Measurements from ENCODE around the gene CLCF1.

The CLCF1 gene

DNA sequence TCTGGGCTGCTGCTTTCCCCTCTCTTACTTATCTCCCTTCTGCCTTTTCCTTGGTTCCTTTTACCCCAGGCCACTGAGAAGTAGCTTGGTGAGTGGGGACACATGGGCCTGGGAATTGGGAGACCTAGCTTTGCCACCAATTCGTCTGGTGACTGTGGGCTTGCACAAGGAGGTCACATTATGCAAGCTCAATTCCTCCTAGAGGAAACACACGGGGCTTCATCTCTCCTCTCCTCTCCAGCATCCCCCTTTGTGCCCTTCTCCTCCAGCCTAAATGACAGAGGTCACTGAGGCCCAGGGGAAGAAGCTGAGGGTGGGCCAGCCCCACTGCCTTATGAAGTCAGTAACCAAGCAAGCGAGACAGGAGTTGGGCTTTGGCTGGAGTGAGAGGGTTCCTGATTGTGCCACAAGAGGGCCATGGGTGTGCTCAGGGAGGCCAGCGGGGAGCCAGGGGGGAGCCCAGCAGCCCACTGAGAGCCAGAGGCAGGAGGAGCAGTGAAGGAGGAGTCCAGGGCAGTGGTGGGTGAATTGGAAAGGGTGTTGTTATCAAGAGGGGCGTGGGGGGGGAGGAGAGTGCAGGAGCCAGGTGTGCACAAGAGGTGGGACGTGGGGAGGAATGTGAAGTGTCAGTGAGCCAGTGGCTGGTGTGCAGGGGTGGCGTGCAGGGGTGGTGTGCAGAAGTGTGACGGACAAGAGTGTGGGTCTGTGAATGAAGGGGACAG lies 2.0 kb downstream of the CLCF1 start:
- Histone ChIP-seq H3K36me3 (ENCODE audit: control insufficient read depth in 1 of 2, insufficient read depth in 2 of 2, low read depth in 1 of 2, low read length in 2 of 2) (peaks cover 0 to 31% of the 10 kb centered on the region in 2 experiments), H2BK12ac (ENCODE audit: low read length in 2 of 2) (peak overlapping the region; percentile 73 to 85), H3K27ac (ENCODE audit: low read length, poor library complexity, severe bottlenecking) (peak overlapping the region; percentile 89), H2BK120ac (ENCODE audit: low read depth, low read length) (peak overlapping the region; percentile 80), H4K91ac (ENCODE audit: low read length) (peak overlapping the region; percentile 98), H3K14ac (ENCODE audit: low read length in 2 of 2) (peak overlapping the region in 1 of 2 experiments; percentile 90), H3K27me3 (ENCODE audit: control insufficient read depth in 1 of 2, insufficient read depth in 1 of 2, low read length in 2 of 2) (no peaks in the 10 kb centered on the region), H3K4ac (ENCODE audit: low read depth in 1 of 2, low read length in 2 of 2) (peak overlapping the region; percentile 64 to 75), H2AK5ac (ENCODE audit: low read length, severe bottlenecking) (peak overlapping the region; percentile 62), H3K18ac (ENCODE audit: low read depth in 1 of 2, low read length in 2 of 2) (peak overlapping the region; percentile 90 to 91), H2BK5ac (ENCODE audit: low read depth, low read length, poor library complexity, severe bottlenecking) (no peak overlapping the region), H2AFZ (ENCODE audit: low read depth, low read length) (no peak overlapping the region), H3K23ac (ENCODE audit: low read length in 2 of 2) (peak overlapping the region in 1 of 2 experiments; percentile 2), H3K4me3 (ENCODE audit: insufficient read depth in 1 of 2, low read depth in 1 of 2, low read length in 2 of 2) (peak overlapping the region; percentile 77 to 86), H4K8ac (ENCODE audit: low read length) (peak overlapping the region; percentile 88), H3K4me2 (ENCODE audit: low read length, poor library complexity, severe bottlenecking) (peak overlapping the region; percentile 75), H3K4me1 (ENCODE audit: control insufficient read depth, insufficient read depth, low read depth, low read length) (peaks cover 67% of the 10 kb centered on the region), H2BK15ac (ENCODE audit: low read depth, poor library complexity, severe bottlenecking) (no peak overlapping the region), H3K79me1 (replicated peaks; ENCODE audit: low read length, poor library complexity, severe bottlenecking) (no peaks in the 10 kb centered on the region), H3K9ac (ENCODE audit: low read length) (peak overlapping the region; percentile 82), H3K9me3 (ENCODE audit: control insufficient read depth, low read length) (no peaks in the 10 kb centered on the region)
- DNase-seq, result peak; percentile 76
- 37% methylated on average over 8 of the region's 8 CpGs for WGBS

DNA sequence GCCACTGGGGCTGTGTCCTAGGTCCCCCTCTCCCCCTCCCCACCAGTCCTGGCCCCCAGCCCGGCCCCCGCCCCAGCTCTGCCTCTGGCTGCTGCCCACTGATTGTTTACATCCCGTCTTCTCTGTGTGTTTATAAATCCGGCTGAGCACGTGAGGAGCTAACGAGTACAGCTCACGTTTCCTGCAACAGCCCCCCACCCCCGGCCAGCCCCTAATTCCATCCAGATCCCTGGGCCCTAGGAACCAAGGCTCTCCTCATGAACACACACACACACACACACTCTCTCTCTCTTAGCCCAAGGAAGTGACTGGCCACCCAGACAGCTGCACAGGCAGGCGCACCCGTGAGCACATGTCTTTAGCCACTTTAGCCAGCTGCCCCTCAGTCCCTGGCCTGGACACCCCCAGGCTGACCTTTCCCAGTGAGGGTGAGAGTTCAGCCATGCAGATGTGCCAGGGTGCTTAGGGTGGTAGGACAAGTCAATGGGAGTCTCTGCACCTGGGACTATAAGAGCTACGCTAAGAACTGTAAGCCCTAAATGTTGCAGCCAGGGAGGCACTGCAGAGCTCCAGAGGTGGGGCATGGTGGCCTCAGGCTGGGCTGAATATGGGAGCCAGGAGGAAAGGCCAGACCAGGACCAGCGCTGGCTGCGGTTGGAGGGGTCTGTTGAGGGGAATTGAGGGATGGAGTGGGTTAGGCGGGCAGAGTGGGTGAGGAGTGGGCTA lies 2.9 kb downstream of the CLCF1 start:
- 23% methylated on average over 11 of the region's 14 CpGs for WGBS
- peak; percentile 85 for DNase-seq
- Histone ChIP-seq H3K4me2 (ENCODE audit: low read length, poor library complexity, severe bottlenecking) (peak overlapping the region; percentile 75), H3K27me3 (ENCODE audit: control insufficient read depth in 1 of 2, insufficient read depth in 1 of 2, low read length in 2 of 2) (no peaks in the 10 kb centered on the region), H3K4ac (ENCODE audit: low read depth in 1 of 2, low read length in 2 of 2) (peak overlapping the region; percentile 45 to 75), H3K27ac (ENCODE audit: low read length, poor library complexity, severe bottlenecking) (peak overlapping the region; percentile 87), H3K4me3 (ENCODE audit: insufficient read depth in 1 of 2, low read depth in 1 of 2, low read length in 2 of 2) (peak overlapping the region in 1 of 2 experiments; percentile 77), H2BK12ac (ENCODE audit: low read length in 2 of 2) (peak overlapping the region; percentile 73 to 85), H4K8ac (ENCODE audit: low read length) (peak overlapping the region; percentile 87), H3K9me3 (ENCODE audit: control insufficient read depth, low read length) (no peaks in the 10 kb centered on the region), H2BK5ac (ENCODE audit: low read depth, low read length, poor library complexity, severe bottlenecking) (peak overlapping the region; percentile 26), H2AFZ (ENCODE audit: low read depth, low read length) (no peak overlapping the region), H3K4me1 (ENCODE audit: control insufficient read depth, insufficient read depth, low read depth, low read length) (peaks cover 59% of the 10 kb centered on the region), H3K79me1 (replicated peaks; ENCODE audit: low read length, poor library complexity, severe bottlenecking) (no peaks in the 10 kb centered on the region), H3K18ac (ENCODE audit: low read depth in 1 of 2, low read length in 2 of 2) (peak overlapping the region; percentile 90 to 91), H3K23ac (ENCODE audit: low read length in 2 of 2) (no peak overlapping the region), H3K14ac (ENCODE audit: low read length in 2 of 2) (peak overlapping the region in 1 of 2 experiments; percentile 90), H3K36me3 (ENCODE audit: control insufficient read depth in 1 of 2, insufficient read depth in 2 of 2, low read depth in 1 of 2, low read length in 2 of 2) (peaks cover 6 to 39% of the 10 kb centered on the region in 2 experiments), H2BK15ac (ENCODE audit: low read depth, poor library complexity, severe bottlenecking) (peak overlapping the region; percentile 87), H2BK120ac (ENCODE audit: low read depth, low read length) (peak overlapping the region; percentile 80), H3K9ac (ENCODE audit: low read length) (peak overlapping the region; percentile 82), H2AK5ac (ENCODE audit: low read length, severe bottlenecking) (peak overlapping the region; percentile 62), H4K91ac (ENCODE audit: low read length) (peak overlapping the region; percentile 98)

DNA sequence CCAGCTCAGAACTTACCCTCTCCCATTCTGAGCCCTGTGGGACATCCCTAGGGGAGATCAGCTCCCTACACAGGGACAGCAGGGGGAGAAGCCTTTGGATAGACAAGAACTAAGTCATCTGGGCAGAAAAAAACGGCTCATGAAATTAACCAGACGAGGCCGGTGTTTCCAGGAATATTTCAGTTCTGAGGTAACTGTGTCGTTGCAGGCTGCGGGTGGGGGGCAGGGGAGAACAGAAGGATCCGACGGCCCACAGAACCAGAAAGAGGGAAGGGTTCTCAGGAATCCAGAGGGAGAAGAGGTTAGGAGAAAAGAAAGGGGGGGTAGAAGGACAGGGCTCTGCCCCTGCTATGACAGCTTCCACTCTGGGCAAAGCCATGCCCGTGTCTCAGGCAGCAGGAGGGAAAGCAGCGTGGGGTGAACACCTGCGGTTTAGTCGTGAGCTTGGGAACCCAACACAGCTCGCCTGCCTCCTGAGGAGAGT lies 3.6 kb downstream of the CLCF1 start:
- peak overlapping the region; percentile 87 for H3K27ac ChIP-seq (ENCODE audit: low read length, poor library complexity, severe bottlenecking)
- 27% methylated on average over 12 of the region's 12 CpGs for WGBS

DNA sequence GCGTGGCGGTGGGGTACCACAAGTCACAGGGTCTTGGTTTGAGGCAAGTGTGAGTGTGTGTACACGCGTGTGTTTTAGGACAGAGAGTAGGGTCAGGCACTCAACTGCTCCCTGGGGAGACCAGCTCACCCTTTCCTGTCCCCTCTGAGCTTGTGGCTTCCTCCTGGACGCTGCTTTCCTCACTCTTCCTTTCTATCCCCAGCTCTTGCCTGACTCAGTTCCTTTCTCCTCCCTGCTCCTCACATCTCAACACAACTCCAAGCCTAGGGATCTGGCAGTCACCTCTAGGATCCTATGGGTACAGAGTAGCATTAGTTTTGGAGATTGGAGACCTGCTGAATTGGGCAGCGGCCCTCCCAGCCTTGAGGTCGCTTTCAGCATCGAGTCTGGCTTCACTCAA lies 4.1 kb downstream of the CLCF1 start:
- Histone ChIP-seq H4K8ac (ENCODE audit: low read length) (no peak overlapping the region), H3K4me1 (ENCODE audit: control insufficient read depth, insufficient read depth, low read depth, low read length) (peaks cover 58% of the 10 kb centered on the region), H3K27ac (ENCODE audit: low read length, poor library complexity, severe bottlenecking) (peak overlapping the region; percentile 87), H3K79me1 (replicated peaks; ENCODE audit: low read length, poor library complexity, severe bottlenecking) (peaks cover 8% of the 10 kb centered on the region), H2AFZ (ENCODE audit: low read depth, low read length) (no peak overlapping the region), H3K4ac (ENCODE audit: low read depth in 1 of 2, low read length in 2 of 2) (peak overlapping the region; percentile 37 to 81), H3K9ac (ENCODE audit: low read length) (peak overlapping the region; percentile 51), H3K36me3 (ENCODE audit: control insufficient read depth in 1 of 2, insufficient read depth in 2 of 2, low read depth in 1 of 2, low read length in 2 of 2) (peaks cover 18 to 51% of the 10 kb centered on the region in 2 experiments), H3K14ac (ENCODE audit: low read length in 2 of 2) (no peak overlapping the region), H2BK120ac (ENCODE audit: low read depth, low read length) (no peak overlapping the region), H3K9me3 (ENCODE audit: control insufficient read depth, low read length) (no peaks in the 10 kb centered on the region), H3K4me2 (ENCODE audit: low read length, poor library complexity, severe bottlenecking) (peak overlapping the region; percentile 29), H3K4me3 (ENCODE audit: insufficient read depth in 1 of 2, low read depth in 1 of 2, low read length in 2 of 2) (peak overlapping the region in 1 of 2 experiments; percentile 32), H3K18ac (ENCODE audit: low read depth in 1 of 2, low read length in 2 of 2) (peak overlapping the region in 1 of 2 experiments; percentile 22), H2BK5ac (ENCODE audit: low read depth, low read length, poor library complexity, severe bottlenecking) (no peak overlapping the region), H3K23ac (ENCODE audit: low read length in 2 of 2) (no peak overlapping the region), H3K27me3 (ENCODE audit: control insufficient read depth in 1 of 2, insufficient read depth in 1 of 2, low read length in 2 of 2) (no peaks in the 10 kb centered on the region), H2BK15ac (ENCODE audit: low read depth, poor library complexity, severe bottlenecking) (no peak overlapping the region), H2BK12ac (ENCODE audit: low read length in 2 of 2) (peak overlapping the region; percentile 59 to 79), H2AK5ac (ENCODE audit: low read length, severe bottlenecking) (peak overlapping the region; percentile 94), H4K91ac (ENCODE audit: low read length) (peak overlapping the region; percentile 12)
- DNase-seq, result no peak
- 71% methylated on average over 8 of the region's 8 CpGs for WGBS

More for the DNA sequence above, 3.6 kb downstream of the CLCF1 start:
- Histone ChIP-seq H3K9ac (ENCODE audit: low read length) (peak overlapping the region; percentile 51), H3K18ac (ENCODE audit: low read depth in 1 of 2, low read length in 2 of 2) (peak overlapping the region; percentile 26 to 88), H2AFZ (ENCODE audit: low read depth, low read length) (no peak overlapping the region), H3K14ac (ENCODE audit: low read length in 2 of 2) (peak overlapping the region in 1 of 2 experiments; percentile 78), H3K36me3 (ENCODE audit: control insufficient read depth in 1 of 2, insufficient read depth in 2 of 2, low read depth in 1 of 2, low read length in 2 of 2) (peaks cover 12 to 46% of the 10 kb centered on the region in 2 experiments), H3K4me2 (ENCODE audit: low read length, poor library complexity, severe bottlenecking) (peak overlapping the region; percentile 29), H3K4ac (ENCODE audit: low read depth in 1 of 2, low read length in 2 of 2) (peak overlapping the region; percentile 37 to 81), H2AK5ac (ENCODE audit: low read length, severe bottlenecking) (peak overlapping the region; percentile 94), H2BK12ac (ENCODE audit: low read length in 2 of 2) (peak overlapping the region; percentile 59 to 79), H3K4me1 (ENCODE audit: control insufficient read depth, insufficient read depth, low read depth, low read length) (peaks cover 60% of the 10 kb centered on the region), H3K4me3 (ENCODE audit: insufficient read depth in 1 of 2, low read depth in 1 of 2, low read length in 2 of 2) (no peak overlapping the region), H3K79me1 (replicated peaks; ENCODE audit: low read length, poor library complexity, severe bottlenecking) (peaks cover 5% of the 10 kb centered on the region), H2BK5ac (ENCODE audit: low read depth, low read length, poor library complexity, severe bottlenecking) (no peak overlapping the region), H4K91ac (ENCODE audit: low read length) (no peak overlapping the region), H3K23ac (ENCODE audit: low read length in 2 of 2) (no peak overlapping the region), H4K8ac (ENCODE audit: low read length) (no peak overlapping the region), H3K27me3 (ENCODE audit: control insufficient read depth in 1 of 2, insufficient read depth in 1 of 2, low read length in 2 of 2) (no peaks in the 10 kb centered on the region), H3K9me3 (ENCODE audit: control insufficient read depth, low read length) (no peaks in the 10 kb centered on the region), H2BK15ac (ENCODE audit: low read depth, poor library complexity, severe bottlenecking) (peak overlapping the region; percentile 2), H2BK120ac (ENCODE audit: low read depth, low read length) (no peak overlapping the region)
- DNase-seq, result peak; percentile 88
